Right renal cortex interstitium (tissue), 3 donors: Measurements from ENCODE around the gene PLPP2. TPM values are rescaled to one million over a fixed set of nuclear protein-coding genes. Genes with fewer than 3 reads are reported as not detected.

Experiments used
- DNase-seq, 3 donors: peaks; one replicate each; pipeline ENCODE4 v3.0.0-alpha.2; 2013; ENCODE audit warnings: low read depth in 3 of 3, low spot score in 2 of 3
- polyA plus RNA-seq, 3 donors: library from polyadenylated mRNA; unstranded; fragments of 120-200 nt; gene quantifications; one replicate each; pipeline ENCODE4 v1.2.1, GENCODE V29; 2013; ENCODE audit not compliant: insufficient read length in 3 of 3

Gene PLPP2
- polyA plus RNA-seq: 1 to 10 TPM; 2.3 to 3.0 (median 2.7) TPM

GRCh38 chr19:291006-291521 is at the start of gene PLPP2:
Gene PLPP2 (minus strand): TSS chr19:291403. CDS start chr19:291336, 67 bp downstream.
- no peak for DNase-seq

DNA sequence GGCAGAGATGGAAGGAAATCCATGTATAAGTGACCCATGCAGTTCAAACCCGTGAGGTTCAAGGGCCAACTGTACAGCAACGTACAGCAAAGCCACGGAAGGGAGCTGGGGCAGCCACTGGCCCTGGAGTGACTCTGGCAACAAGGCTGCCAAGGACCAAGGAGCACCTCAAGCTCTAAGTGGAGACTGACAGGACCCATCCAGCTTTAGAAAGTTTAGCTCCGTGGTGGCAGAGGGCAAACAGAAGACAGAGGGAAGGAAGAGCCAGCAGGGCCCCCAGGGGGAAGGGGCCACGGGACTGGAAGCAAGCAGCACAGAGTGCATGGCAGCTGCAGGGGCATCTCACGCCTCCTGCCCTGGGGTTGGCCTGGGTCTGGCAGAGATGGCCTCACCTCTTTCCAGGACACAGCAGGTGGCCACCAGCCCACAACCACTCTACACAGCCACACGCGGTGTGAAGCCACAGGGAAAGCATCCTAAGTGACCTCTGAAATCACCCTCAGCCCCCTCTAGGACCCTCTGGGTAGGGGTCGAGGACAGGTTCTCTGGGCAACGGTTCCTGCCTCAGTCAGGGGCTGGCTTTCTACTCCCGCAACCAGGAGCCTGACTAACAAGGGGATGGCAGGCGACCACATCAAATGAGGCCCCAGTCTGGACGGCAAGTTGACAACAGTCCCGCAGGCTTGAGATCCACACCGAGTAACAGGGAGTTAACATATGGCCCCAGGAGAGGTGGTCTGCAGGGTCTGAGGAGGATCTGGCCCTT is 49.6 kb upstream of the PLPP2 start:
- no peak for DNase-seq

- DNase-seq: no peak
These were observed 48.2 kb upstream of the PLPP2 start for GRCh38 chr19:339262-339887.

- DNase-seq: no peak
These were observed 47.2 kb upstream of the PLPP2 start for GRCh38 chr19:338421-338820.

GRCh38 chr19:336067-336614 is 44.9 kb upstream of the PLPP2 start:
- no peak for DNase-seq

DNA sequence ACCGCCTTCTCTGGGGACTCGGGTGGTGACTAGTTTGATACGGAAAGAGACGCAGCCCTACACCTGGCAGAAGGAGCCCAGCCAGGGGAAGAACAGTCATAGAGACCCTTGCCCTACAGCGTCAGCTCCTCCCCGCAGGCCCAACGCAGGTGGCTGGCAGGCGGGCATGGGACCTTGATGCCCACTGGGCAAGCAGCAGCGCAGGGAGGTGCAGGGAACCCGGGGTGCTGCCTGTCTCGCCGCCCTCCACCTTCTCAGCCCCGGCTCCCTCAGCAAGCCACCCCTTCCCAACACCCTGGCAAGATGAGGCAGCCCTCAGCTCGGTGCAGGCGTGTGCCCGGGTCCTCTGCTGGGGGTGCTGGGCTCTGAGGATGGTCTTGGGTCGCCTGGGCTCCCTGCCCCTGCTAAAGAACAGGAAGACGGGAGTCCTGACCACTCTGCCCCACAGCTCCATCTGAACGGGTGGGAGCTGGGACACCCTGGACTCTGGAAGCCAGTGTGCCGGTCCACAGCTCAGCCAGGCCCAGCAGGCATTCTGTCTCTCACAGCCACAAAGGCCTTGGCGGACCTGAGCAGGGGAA is 44.4 kb upstream of the PLPP2 start:
- DNase-seq: no peak

GRCh38 chr19:335072-335471 is 43.9 kb upstream of the PLPP2 start:
- DNase-seq: no peak

GRCh38 chr19:334296-335071 is 43.3 kb upstream of the PLPP2 start:
- DNase-seq: no peak

DNA sequence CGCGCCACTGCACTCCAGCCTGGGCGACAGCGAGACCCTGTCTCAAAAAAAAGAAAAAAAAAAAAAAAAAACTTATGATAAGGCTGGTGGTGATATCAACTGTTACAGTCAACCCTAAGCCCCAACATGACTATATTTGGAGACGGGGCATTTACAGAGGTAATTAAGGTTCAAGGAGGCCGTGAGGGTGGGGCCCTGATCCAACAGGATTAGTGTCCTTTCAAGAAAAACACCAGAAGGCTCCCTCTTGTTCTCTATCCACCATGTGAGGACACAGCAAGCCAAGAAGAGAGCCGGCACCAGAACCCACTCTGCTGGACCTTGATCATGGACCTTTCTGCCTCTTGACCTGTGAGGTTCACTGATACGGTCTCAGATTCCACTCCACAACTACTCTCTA is 39.3 kb upstream of the PLPP2 start:
- no peak for DNase-seq

GRCh38 chr19:329876-330275 is 38.7 kb upstream of the PLPP2 start:
- no peak for DNase-seq

DNA sequence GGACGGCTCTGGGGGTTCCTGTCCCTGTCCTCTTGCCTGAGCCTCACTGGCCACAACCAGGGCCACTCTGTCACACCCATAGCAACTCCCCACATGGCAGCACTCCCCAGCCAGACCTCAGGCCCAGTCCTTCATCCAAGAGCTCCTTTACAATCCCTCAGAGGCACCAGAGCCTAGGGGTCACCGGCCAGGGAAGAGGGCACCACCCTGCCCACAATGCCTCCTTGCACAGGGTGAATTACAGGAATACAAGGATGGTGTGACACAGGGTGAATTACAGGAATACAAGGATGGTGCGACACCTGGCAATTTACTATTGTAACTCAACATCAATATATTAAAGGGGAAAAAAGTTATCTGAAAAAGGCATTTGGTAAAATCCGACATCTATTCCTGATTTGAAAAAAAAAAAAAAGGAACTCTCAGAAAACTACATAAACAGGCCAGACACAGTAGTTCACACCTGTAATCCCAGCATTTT is 36.9 kb upstream of the PLPP2 start:
- no peak for DNase-seq

- no peak for DNase-seq
These were observed 36.3 kb upstream of the PLPP2 start for GRCh38 chr19:327291-328024.

DNA sequence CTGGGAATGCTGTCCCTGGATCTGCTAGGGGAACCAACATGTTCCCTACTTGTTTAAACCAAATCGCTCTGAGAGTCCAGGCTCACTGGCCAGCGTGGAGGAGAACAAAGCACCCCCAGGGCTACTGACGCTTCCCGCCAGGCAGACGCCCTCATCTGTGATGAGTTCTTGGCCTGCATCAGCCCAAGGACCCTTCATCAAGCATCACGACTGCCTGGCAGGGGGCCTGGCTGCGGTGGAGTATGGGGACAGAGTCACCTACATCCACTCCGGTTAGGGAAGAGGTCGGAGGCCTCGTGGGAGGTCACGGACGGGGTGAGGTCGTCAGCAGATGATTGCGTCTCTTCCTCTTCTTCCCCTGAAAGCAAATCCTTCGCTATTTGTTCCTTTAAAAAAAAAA is 35.7 kb upstream of the PLPP2 start:
- no peak for DNase-seq

- DNase-seq: no peak
These were observed 34.8 kb upstream of the PLPP2 start for GRCh38 chr19:325937-326565.

GRCh38 chr19:325173-325936 is 34.2 kb upstream of the PLPP2 start:
- no peak for DNase-seq

DNA sequence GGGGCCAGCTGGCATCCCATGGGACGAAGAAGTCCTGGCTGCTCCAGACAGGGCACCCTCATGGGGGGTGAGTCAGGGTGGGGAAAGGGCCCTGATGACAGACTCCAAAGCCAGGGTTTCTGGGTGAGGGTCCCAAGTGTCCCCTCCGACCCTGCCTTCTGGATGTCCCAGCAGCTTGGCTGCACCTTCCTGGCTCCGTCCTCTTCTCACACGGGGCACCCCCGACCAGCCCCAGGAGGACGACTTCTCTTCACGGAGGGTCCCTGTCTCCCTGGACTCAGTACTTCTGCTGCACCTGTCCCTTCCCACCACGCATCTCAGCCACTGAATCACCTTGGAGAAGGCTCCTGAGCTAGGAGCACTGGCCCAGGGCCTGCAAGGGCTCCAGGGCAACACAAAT is 33.5 kb upstream of the PLPP2 start:
- DNase-seq: no peak

DNA sequence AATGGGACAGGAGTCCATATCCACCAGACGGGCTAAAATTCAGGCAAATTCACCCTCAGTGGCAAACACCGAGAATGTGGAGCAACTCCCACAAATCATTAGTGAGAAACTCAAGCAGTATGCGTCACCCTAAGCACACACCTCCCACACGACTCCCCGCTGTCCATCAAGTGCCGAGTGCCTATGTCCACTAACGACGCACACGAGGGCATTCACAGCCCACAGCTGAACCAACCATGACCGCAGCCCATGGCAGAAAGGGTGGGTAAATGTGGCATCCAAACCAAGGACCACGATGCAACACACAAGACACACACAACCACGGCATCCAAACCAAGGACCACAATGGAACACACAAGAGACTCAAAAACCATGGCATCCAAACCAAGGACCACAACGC is 31.4 kb upstream of the PLPP2 start:
- no peak for DNase-seq

GRCh38 chr19:318509-318774 is 27.2 kb upstream of the PLPP2 start:
- DNase-seq: no peak
